IPS-18a (cell line): Measurements from ENCODE around the gene SORD.

ENCODE experiments used
- H3K27ac ChIP-seq: one replicate; pipeline ENCODE4 v1.5.1; 2013; ENCODE audit warnings: low read length
- H3K27me3 ChIP-seq: one replicate; pipeline ENCODE4 v1.6.1; 2013; ENCODE audit warnings: mild to moderate bottlenecking, low read length; ENCODE audit not compliant: control insufficient read depth, insufficient read depth
- H3K36me3 ChIP-seq: one replicate; pipeline ENCODE4 v1.6.1; 2013; ENCODE audit warnings: low read depth, low read length; ENCODE audit not compliant: control insufficient read depth
- H3K4me1 ChIP-seq: one replicate; pipeline ENCODE4 v1.6.1; 2013; ENCODE audit warnings: low read depth, low read length; ENCODE audit not compliant: control insufficient read depth
- H3K4me3 ChIP-seq: one replicate; pipeline ENCODE4 v1.5.1; 2013; ENCODE audit warnings: low read length
- H3K9ac ChIP-seq: one replicate; pipeline ENCODE4 v1.6.1; 2013; ENCODE audit warnings: mild to moderate bottlenecking, low read length, moderate library complexity
- H3K9me3 ChIP-seq: one replicate; pipeline ENCODE4 v1.6.1; 2013; ENCODE audit warnings: low read depth, low read length; ENCODE audit not compliant: control insufficient read depth

The SORD gene

DNA sequence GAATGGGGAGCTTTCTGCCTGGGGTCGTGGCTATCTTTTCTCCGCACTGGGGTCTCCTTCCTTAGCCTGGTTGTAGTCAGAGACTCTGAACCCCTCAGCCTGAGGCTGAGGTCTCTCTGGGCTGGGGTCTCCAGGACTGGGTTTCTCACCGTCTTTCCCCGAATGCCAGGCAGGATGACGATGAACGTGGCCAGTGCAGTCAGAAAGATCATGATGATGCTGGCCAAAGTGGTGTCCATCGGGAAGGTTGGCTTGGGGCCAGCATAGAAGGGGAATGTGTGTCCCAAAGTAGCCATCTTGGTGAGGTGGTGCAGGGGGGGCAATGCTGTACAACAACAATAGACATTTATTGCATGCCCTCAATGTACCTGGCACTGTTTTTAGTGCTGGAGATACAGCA, 99.7 kb downstream of the SORD start:
- peaks cover 82% of the 10 kb centered on the region for H3K27me3 ChIP-seq

DNA sequence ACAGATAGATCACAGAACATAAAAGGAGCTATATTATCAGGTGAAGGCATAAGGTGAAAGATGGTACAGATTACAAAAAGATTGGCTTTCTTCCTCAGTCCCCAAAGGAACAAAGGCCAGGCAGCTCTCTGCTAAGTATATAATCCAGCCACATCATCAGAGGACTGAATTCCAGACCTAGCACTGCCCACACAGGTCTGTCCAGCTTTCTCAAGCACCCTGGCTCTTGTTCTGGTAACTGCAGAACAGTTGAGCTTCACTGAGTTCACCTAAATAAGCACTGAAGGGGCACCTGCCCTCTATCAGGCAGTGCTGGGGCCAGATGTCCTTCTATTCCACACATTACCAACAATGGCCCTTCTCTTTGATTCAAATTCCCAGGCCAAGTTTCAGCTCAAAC, 100.4 kb downstream of the SORD start:
- Histone ChIP-seq H3K36me3 (no peaks in the 10 kb centered on the region), H3K9ac (no peak overlapping the region), H3K27ac (no peak overlapping the region), H3K27me3 (peaks cover 82% of the 10 kb centered on the region), H3K9me3 (no peaks in the 10 kb centered on the region), H3K4me1 (no peaks in the 10 kb centered on the region), H3K4me3 (no peak overlapping the region)

More for the DNA sequence above, 99.7 kb downstream of the SORD start:
- Histone ChIP-seq H3K9me3 (no peaks in the 10 kb centered on the region), H3K27ac (no peak overlapping the region), H3K36me3 (no peaks in the 10 kb centered on the region), H3K4me3 (no peak overlapping the region), H3K9ac (no peak overlapping the region), H3K4me1 (no peaks in the 10 kb centered on the region)

DNA sequence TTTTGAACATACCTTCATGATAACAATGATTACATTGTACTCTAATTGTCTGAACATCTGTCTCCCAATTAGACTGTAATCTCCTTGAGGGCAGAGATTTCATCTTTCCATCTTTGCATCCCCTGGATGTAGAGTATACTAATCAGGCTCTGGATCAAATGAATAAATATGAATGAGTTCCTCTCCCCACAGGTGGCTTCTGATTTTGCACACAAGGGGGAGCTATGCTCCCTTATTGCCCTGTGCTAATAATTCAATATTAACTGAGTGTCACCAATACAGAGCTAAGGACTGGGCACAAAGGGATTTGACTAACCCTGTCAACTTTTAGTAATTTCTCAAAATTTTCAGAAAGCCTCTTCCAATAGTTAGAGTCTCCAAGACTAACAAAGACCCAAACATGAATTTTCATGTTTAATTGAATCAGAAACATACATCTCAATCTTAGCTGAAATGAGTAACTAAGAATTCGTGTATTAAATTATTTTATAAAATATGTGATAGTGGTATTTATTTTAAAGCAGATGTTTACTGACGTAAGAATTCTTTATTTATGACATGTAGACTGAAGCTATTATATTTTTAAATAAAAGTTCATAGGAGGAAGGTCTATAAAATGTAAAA, 103.7 kb downstream of the SORD start:
- Histone ChIP-seq H3K9me3 (no peaks in the 10 kb centered on the region), H3K9ac (no peak overlapping the region), H3K36me3 (no peaks in the 10 kb centered on the region), H3K4me1 (no peaks in the 10 kb centered on the region), H3K27me3 (peaks cover 91% of the 10 kb centered on the region), H3K4me3 (no peak overlapping the region), H3K27ac (no peak overlapping the region)
